Chondrocyte (in vitro differentiated cells): Measurements from ENCODE around the gene INSYN2A. TPM values are rescaled to one million over a fixed set of nuclear protein-coding genes. Genes with fewer than 3 reads are reported as not detected.

Experiments used
- DNase-seq: peaks from one replicate; pipeline ENCODE4 v3.0.0; 2021; ENCODE audit warnings: mixed read lengths, low spot score
- H3K27ac Mint-ChIP-seq: one replicate; pipeline ENCODE4 v1.8.0; 2021; ENCODE audit warnings: mild to moderate bottlenecking, moderate library complexity, mixed read lengths; ENCODE audit not compliant: unreplicated experiment
- H3K27me3 Mint-ChIP-seq: 2 replicates; pipeline ENCODE4 v1.8.0; 2021; ENCODE audit warnings: low read depth, mixed read lengths
- H3K36me3 Mint-ChIP-seq: 2 replicates; pipeline ENCODE4 v1.8.0; 2021; ENCODE audit warnings: low read depth, mixed read lengths
- H3K4me1 Mint-ChIP-seq: 2 replicates; pipeline ENCODE4 v1.8.0; 2021; ENCODE audit warnings: low read depth, mild to moderate bottlenecking, mixed read lengths
- H3K4me3 Mint-ChIP-seq: one replicate; pipeline ENCODE4 v1.8.0; 2021; ENCODE audit warnings: mild to moderate bottlenecking, moderate library complexity, mixed read lengths; ENCODE audit not compliant: unreplicated experiment
- H3K9me3 Mint-ChIP-seq: 2 replicates; pipeline ENCODE4 v1.8.0; 2021; ENCODE audit warnings: low read depth, mixed read lengths
- total RNA-seq: library from RNA; stranded (reverse); gene quantifications from 3 replicates; pipeline ENCODE4 v1.2.1, GENCODE V29; 2021
- TF ChIP-seq, protein P1 (sequence below): fragments of 200-600 bp; sonication (generic); IDR thresholded peaks from 2 replicates; pipeline ENCODE4 v1.5.0; 2021; ENCODE audit warnings: antibody characterized with exemption, mild to moderate bottlenecking, moderate library complexity

The INSYN2A gene
- total RNA-seq, 1 donor from 2014 or later: 0.10 TPM

DNA sequence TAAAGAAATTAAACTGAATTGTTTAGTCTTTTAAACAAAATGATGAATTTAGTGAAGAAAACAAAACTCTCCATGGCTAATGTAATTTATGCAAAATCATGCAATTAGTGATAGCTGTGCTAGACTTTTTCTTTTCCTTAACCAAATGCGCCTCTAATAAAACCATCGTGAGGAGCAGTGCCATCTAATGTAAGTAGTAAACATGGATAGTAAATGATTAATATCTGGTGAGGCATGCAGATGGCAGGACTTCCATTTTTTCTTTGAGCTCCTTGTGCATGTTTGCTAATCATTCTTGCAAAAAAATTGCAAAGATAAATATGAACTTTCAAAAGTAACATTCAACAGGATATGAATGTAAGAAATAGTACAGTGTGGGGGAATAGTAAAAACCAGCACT is 2.3 kb downstream of the INSYN2A start:
- DNase-seq: no peak
- H3K4me1 Mint-ChIP-seq: peaks cover 6% of the 10 kb centered on the region
- peaks cover 1% of the 10 kb centered on the region for H3K36me3 Mint-ChIP-seq
- no peaks in the 10 kb centered on the region for H3K27me3 Mint-ChIP-seq
- TF ChIP-seq, protein P1, sequence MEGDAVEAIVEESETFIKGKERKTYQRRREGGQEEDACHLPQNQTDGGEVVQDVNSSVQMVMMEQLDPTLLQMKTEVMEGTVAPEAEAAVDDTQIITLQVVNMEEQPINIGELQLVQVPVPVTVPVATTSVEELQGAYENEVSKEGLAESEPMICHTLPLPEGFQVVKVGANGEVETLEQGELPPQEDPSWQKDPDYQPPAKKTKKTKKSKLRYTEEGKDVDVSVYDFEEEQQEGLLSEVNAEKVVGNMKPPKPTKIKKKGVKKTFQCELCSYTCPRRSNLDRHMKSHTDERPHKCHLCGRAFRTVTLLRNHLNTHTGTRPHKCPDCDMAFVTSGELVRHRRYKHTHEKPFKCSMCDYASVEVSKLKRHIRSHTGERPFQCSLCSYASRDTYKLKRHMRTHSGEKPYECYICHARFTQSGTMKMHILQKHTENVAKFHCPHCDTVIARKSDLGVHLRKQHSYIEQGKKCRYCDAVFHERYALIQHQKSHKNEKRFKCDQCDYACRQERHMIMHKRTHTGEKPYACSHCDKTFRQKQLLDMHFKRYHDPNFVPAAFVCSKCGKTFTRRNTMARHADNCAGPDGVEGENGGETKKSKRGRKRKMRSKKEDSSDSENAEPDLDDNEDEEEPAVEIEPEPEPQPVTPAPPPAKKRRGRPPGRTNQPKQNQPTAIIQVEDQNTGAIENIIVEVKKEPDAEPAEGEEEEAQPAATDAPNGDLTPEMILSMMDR: no peak
- H3K4me3 Mint-ChIP-seq: no peak overlapping the region
- H3K9me3 Mint-ChIP-seq: no peaks in the 10 kb centered on the region
- no peak overlapping the region for H3K27ac Mint-ChIP-seq

DNA sequence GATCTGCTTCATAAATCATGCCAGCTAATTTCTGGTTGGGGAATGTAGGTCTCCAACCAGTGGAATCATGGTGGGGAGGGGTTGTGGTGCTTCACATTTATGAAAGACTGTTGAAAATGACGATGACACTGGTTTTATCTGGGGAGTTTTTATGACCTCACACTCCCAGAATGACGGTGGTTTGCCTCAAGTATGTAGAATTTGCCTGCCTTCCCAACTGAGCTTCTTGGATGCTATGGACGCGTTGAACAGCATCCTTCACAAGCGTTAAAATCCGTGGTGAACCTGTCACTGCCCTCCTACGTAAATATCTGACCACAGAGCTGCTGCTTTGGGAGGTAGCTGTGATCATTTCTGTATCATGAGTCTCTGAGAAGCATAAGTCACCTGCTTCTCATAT is 3.3 kb downstream of the INSYN2A start:
- DNase-seq: no peak
- Mint-ChIP-seq H3K4me3 (no peak overlapping the region), H3K27ac (no peak overlapping the region), H3K9me3 (no peaks in the 10 kb centered on the region), H3K36me3 (peaks cover 1% of the 10 kb centered on the region), H3K4me1 (peaks cover 6% of the 10 kb centered on the region), H3K27me3 (no peaks in the 10 kb centered on the region)
- TF ChIP-seq, protein P1: no peak

DNA sequence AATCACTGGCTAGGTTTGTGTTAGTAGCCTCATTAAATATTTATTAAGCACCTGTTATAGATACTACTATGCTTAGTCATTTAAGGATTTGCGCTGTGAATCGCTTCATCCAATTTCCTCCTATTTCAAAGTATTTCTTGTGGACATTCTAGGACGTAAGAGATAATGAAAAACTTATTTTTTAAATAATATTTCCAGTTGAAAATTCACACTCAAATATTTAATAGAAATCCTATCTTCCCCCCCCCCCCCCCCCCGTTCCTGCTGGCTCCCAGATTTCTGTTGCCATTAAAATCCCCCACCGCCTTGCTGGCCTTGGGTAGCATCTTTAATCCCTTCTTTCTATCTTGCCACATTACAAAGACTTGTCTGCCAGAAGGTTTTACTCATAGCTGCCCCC is 6.0 kb downstream of the INSYN2A start:
- Mint-ChIP-seq H3K4me1 (no peaks in the 10 kb centered on the region), H3K9me3 (peaks cover 2% of the 10 kb centered on the region), H3K36me3 (peaks cover 1% of the 10 kb centered on the region), H3K27me3 (no peaks in the 10 kb centered on the region), H3K4me3 (no peak overlapping the region), H3K27ac (no peak overlapping the region)
- TF ChIP-seq, protein P1: no peak
- DNase-seq: no peak

DNA sequence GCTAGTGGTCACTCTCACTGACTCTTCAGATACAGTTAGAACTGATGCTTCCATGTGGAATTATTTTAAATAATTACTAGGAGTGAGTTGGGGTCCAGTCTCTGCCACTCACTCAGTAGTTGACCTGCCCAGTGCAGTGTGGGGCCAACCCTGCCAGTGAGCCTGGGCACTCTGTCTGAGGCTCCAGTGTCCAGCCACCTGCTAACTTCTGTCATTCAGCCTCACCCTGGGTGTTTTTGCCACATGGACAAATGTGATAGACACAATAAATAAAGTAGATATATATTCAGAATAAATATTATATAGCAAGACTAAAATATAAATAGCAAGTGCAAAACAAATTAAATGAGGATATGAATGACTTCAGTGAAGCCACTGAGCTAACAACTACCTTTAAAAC is 7.2 kb downstream of the INSYN2A start:
- H3K36me3 Mint-ChIP-seq: peaks cover 1% of the 10 kb centered on the region
- H3K9me3 Mint-ChIP-seq: peaks cover 2% of the 10 kb centered on the region
- no peaks in the 10 kb centered on the region for H3K4me1 Mint-ChIP-seq
- H3K4me3 Mint-ChIP-seq: no peak overlapping the region
- H3K27me3 Mint-ChIP-seq: no peaks in the 10 kb centered on the region
- DNase-seq: no peak
- H3K27ac Mint-ChIP-seq: no peak overlapping the region
- TF ChIP-seq, protein P1: no peak

DNA sequence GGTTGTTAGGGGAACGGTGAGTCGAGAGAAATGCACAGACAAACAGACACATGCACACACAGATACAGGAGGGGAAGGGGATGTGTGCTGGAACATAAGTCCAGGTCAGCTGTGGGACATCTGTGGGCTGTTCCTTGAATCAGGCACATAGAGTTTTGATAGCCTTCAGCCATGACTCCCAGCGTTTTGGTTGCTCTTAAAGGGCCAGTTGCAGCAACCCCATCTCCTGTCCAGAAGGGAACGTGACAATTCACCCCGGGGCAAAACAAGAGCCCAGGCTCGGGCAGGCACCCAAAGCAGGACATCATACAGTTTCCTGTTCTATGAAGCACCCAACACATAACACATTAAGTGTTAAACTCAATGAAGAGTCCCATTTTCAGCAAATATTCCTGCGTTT is 9.6 kb downstream of the INSYN2A start:
- H3K36me3 Mint-ChIP-seq: peaks cover 3% of the 10 kb centered on the region
- DNase-seq: no peak
- TF ChIP-seq, protein P1: no peak
- H3K27me3 Mint-ChIP-seq: no peaks in the 10 kb centered on the region
- no peaks in the 10 kb centered on the region for H3K4me1 Mint-ChIP-seq
- H3K27ac Mint-ChIP-seq: no peak overlapping the region
- peaks cover 2% of the 10 kb centered on the region for H3K9me3 Mint-ChIP-seq
- no peak overlapping the region for H3K4me3 Mint-ChIP-seq
